GM18873 (cell line): ENCODE results near the gene CRAMP1.

Experiments used
- ATAC-seq: cut with Tn5 transposase; IDR thresholded peaks from one replicate; pipeline ENCODE4 v1.9.1; 2021; ENCODE audit warnings: mild to moderate bottlenecking, moderate library complexity, moderate number of reproducible peaks; ENCODE audit not compliant: unreplicated experiment, low FRiP score

Gene CRAMP1, protein sequence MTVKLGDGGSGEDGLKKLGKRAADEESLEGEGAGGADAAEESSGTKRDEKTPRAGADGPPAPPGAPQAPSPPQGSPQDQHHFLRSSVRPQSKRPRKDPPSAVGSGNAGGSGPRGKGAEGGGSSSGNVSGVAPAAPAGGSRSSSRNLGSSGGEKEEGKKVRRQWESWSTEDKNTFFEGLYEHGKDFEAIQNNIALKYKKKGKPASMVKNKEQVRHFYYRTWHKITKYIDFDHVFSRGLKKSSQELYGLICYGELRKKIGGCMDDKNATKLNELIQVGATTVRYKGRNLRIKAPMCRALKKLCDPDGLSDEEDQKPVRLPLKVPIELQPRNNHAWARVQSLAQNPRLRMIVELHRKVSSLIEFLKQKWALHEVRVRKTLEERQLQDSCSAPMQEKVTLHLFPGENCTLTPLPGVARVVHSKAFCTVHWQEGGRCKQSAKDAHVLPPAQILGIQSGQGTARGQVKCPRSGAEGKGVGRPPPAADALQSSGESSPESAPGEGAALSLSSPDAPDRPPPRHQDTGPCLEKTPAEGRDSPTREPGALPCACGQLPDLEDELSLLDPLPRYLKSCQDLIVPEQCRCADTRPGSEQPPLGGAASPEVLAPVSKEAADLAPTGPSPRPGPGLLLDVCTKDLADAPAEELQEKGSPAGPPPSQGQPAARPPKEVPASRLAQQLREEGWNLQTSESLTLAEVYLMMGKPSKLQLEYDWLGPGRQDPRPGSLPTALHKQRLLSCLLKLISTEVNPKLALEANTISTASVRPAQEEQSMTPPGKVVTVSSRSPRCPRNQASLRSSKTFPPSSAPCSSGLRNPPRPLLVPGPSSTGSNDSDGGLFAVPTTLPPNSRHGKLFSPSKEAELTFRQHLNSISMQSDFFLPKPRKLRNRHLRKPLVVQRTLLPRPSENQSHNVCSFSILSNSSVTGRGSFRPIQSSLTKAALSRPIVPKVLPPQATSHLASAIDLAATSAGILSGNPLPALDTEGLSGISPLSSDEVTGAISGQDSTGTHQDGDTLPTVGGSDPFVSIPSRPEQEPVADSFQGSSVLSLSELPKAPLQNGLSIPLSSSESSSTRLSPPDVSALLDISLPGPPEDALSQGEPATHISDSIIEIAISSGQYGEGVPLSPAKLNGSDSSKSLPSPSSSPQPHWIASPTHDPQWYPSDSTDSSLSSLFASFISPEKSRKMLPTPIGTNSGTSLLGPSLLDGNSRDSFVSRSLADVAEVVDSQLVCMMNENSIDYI (N-terminal part only)

DNA sequence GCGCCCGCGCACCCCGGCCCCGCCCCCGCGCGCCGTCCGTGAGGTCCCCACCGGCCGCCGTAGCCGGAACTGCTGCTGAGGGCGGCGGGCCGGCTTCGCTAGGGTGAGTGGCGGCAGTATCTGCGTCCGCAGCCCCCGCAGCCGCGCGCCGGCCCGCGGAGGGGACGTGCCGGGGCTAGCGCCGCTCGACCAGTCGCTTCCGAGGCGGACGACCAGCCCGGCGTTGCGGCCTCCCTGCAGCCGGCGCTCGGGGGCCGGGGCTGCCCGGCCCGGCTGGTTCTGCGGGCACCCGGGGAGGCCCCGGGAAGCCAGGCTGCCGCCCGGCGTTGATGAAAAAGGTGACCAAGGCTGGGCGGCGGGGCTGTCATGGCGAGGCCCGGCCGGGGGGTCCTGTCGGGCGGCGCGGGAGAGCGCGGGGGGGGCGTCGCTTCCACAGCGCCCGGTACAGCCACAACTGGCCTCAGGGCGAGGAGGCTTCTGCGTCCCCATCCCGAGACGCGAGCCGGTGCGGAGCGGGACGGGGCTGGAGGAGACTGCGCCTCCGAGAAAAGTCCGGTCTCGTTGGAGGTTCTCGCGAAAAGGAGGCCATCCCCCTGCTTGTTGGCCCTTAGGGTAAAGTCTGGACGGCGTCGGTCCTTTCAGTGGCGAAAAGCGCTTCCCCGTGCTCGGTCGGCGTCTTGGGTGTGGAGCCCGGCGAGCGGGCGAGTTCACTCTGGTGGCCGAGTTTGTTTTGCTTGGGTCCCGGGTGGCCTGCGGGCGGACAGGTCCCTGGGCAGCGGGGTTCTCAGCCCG lies at the start of gene CRAMP1:
CRAMP1 (plus strand) TSS at position 41 of the 792 bp plus-strand sequence. CDS start 2,280 bp downstream, outside the sequence.
- peak; percentile 1 for ATAC-seq

DNA sequence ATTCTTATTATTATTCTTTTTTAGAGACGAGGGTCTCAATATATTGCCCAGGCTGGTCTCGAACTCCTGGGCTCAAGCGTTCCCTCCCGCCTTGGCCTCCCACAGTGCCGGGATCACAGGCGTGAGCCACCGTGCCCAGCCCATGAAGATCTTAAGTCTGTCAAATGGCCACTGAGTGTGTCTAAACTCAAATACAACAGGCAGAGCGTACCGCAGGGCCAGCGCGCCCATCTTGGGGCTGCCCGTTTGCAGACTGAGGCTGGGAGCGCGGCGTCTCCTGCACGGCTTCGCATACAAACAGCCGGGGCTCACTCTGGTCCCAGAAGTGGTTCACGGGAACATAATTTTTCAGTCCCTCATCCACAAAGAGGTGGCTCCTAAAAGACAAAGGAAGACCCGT lies 48.4 kb upstream of the CRAMP1 start:
- no peak for ATAC-seq

DNA sequence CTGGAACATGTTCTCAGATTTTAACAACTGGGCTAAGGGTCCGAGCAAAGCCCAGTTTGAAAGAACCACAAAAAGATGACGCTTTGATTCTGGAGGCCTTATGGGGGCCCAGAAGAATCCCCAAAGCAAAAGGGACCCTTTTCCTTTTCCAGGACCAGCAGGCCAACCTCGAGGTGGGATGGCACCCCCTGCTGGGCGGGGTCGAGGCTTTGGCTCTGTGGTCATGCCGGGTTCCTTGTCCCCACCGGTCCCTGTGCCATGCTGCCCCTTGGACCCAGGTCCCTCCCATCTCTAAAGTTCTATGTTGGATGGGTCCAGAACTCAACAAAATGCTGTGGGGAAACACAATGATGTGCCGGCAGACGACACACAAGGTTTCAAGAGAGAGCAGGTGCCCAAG lies 47.8 kb upstream of the CRAMP1 start:
- ATAC-seq: no peak

DNA sequence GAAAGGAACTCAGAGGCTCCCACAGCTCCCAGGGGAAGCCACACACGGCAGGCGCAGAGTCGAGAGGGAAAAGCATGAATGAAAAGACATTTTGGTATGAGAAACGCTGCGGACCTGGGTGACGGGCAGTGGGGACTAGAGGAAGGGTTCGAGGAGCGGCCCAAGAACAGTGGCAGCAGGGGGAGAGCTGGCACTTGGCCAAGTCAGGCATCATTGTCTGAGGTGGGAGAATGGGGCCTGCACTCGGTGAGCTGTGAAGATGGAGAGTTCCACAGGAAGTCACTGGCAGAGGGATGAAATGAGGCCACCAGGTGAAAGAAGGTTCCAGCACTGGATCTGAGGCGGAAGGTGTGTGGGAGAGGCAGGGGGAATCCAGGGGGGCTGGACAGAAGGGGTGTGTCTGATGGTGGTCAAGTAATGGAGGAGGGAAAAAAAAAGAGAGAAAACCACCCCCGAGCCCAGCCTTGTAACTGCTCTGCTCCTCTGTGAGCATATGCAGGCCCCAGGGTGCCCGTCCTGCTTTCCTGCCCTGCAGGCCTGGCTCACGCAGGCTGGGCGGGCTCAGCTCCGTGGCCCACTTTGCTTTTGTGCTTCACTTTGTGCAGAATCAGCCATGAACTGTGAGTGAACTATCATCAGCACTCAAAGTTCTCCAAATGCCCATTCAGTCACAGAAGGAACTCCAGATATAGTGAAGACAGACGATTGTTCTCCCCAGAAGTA lies 46.9 kb upstream of the CRAMP1 start:
- no peak for ATAC-seq

DNA sequence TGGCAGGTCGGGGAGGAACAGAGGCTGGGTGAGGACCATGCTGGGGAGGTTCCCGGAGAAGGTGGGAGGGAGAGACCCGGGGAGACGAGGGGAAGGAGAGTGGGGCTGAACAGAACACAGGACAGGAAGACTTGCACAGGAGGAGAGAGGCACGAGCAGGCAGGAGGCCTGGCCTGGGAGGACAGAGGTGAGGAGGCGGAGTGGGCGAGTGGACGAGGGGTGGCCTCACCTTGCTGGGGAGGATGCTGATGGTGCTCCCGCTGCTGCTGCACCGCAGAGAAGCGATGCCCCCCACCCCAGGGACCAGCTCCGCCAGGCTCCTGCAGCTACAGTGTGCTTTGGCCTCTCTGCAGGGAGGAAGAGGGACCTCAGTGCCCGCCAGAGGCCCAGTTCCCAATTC lies 44.2 kb upstream of the CRAMP1 start:
- ATAC-seq: no peak

DNA sequence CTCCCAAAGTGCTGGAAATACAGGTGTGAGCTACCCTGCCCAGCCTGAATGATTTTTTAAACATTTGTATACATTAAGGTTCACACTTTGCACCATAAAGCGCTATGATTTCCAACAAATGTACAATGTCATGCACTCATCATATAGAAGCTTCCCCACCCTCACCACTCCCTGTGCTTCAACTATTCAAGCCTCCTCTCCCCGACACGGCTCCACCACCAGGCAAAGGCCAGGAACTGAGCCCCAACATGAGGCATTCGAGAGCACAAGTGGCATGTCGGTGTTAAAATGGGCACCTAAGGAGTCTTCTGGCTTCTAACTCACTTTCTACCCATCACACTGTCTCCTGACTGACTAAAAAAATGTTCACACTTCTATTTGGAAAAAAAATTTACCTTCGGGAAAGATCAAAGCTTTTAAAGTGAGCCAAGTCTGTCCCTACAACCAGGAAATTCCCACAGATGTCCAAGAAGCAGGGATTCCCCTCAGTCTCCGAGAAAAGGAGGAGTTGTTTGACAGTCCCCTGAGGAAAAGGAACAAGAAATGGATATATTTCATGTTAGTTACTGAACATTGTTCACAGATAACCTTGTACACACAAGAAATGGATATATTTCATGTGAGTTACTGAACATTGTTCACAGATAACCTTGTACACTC lies 41.0 kb upstream of the CRAMP1 start:
- ATAC-seq: no peak

DNA sequence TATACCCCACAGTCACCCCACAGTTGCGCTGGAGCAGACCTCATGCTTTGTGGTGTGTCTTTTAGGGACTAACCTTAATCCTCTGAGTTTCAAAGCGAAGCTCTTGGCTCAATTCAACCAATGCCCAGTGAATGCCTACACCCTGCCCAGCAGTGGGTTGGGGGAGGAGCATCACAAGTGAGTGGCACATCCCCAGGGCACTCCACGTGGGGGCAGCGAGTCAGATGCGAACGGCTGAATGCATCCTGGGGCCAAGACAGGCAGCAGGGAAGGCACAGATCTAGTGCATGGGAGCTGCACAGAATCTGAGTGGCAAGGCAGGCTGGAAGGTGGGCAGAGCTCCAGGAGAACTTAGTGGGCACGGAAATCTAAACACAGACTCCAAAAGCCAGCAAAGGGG lies 39.5 kb upstream of the CRAMP1 start:
- no peak for ATAC-seq

DNA sequence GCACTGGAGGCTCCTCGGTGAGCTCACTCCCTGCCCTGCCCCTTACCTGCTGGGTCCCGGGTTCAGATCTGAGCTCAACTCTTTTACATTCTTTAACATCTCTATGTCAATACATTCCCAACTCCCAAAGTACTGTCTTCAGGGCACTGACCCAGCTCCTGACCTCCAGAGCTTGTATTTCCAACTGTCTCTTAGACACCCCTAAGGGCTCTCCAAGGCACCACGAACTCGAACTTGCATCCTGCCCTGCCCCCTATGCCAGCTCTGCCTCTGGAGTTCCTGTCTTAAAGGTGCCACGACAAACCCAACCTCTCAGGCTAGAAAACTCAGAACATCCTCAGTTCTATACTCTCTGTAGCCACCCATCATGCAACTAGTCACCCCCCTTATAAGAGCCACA lies 38.9 kb upstream of the CRAMP1 start:
- no peak for ATAC-seq

DNA sequence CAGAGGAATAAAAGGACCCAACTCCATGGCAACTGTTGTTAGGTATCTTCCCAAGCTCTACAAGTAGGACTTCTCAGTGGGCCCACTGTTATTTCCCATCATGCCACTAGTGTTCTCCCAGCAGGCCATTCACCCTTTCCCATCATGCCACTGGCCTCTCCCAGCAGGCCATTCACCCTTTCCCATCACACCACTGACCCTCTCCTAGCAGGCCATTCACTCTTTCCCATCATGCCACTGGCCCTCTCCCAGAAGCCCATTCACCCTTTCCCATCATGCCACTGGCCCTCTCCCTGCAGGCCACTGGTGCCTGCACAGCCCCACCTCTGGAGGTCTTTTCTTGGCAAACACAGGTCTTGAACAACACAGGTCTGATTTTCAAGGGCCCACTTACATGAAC lies 36.6 kb upstream of the CRAMP1 start:
- no peak for ATAC-seq

DNA sequence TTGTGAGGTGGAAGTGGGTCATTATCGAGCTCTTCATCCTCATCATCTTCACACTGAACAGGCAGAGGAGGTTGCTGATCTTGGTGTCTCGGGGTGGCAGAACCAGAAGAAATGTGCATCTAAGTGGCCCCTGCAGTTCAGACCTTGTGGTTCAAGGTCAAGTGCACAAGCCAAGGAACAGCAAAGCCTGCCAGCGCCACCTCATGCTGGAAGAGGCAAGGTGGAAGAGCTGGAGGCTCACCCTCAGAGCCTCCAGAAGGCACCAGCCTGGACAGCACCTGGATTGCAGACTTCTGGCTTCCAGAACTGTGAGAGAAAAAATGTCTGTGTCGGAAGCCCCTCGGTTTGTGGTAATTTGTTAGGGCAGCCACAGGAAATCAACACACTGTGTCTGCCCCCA lies 32.9 kb upstream of the CRAMP1 start:
- no peak for ATAC-seq

DNA sequence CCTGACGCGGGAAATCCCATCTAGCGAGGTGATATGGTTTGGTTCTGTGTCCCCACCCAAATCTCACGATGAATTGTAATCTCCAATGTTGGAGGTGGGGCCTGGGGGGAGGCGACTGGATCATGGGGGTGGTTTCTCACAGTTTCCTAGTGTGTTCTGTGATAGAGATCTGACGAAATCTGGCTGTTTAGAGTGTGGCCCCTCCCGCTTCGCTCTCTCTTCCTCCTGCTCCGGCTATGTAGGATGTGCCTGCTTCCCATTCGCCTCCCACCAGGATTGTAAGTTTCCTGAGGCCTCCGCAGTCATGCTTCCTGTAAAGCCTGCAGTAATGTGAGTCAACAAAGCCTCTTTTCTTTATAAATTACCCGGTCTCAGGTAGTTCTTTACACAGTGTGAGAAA lies 31.9 kb upstream of the CRAMP1 start:
- ATAC-seq: no peak

DNA sequence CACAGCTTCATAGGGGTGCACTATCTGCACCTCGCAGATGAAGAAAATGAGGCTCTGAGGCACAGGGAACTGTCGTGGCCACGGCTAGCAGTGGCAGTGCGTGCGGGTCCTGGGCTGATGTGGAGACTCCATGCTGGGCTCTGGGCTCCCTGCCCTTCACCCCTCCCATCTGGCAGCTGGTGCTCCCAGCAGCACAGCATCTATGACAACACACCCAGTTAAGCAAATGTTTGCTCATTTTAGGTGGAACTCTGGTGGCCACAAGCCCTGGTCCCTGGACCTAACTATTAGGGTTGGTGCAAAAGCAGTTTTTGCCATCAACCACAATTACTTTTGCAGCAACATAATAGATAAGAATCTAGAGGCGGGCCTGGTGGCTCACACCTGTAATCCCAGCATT lies 31.2 kb upstream of the CRAMP1 start:
- no peak for ATAC-seq

DNA sequence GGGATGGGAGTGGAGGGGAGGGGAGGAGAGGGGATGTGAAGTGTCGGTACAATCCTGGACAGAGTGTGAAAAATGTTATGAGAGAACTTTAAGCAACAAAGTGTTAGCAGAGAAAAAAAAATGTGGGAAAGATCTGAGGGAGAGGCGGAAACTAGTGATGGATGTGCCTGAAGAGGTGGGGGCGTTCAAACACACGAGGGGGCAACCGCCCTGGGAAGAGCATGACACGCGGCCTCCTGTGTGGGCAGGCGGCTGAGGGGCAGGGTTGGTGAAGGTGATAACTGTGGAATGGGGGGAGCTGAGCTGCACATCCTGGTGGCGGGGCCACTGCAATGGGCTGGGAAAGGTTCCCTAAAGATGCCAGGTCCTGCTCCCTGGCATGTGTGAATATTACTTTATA lies 30.4 kb upstream of the CRAMP1 start:
- no peak for ATAC-seq

DNA sequence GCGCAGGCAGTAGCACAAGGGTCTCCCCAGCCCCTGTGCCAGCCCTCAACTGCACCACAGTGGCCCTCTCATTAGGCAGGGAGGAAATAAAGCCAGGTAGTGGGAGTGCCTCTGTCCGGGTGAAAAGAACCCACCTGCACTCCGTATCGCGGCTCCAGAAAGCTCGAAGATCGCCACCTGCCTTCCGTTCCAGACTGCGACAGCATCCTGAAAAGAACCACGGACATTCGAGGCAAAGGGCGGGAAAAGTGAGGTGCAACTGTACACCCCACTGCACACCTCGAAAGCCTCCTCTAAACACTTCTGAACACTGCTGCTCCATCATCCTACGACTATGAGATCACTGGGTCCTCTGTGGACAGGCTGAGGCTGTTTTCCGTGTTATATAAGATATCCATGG lies 29.0 kb upstream of the CRAMP1 start:
- ATAC-seq: no peak

DNA sequence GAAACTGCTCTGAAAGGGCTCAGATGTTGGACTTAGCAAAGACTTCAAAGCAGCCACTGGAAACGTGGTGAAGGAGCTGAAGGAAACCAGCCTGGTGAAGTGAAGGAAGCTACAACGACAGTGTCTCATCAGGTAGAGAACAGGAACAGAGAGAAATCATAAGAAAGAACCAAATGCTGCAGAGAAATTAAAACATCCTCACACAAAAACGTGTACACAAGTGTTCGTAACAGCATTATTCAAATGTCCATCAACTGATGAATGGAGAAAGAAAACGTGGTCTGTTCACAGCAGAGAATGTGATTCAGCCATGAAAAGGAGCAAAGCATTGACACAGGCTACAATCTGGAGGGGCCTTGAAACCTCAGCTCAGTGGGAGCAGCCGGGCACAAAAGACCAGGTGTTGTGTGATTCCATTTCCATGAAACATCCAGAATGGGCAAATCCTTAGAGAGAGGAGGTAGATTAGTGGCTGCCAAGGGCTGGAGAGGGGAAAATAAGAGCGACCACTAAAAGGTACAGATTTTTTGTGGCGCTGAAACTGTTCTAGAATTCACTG lies 27.2 kb upstream of the CRAMP1 start:
- ATAC-seq: no peak

DNA sequence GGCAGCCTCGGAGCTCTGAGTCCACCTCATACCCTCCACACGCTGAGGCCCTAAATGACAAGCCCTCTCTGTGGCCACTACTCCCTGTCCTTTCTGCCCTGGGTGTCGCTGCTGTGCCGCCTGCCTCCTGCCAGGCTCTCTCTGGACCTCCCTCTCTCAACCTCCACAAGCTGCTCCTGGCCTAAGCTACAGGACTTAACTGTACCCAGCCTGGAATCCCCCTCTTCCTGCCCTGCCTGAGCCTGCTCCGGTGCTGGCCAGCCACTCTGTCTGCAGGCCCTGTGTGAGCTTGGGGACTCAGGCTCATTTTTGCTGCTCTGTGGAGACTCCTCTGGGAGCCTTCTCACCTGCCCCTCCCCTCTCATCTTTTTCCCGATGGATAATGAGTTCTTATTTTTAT lies 21.8 kb upstream of the CRAMP1 start:
- ATAC-seq: no peak

DNA sequence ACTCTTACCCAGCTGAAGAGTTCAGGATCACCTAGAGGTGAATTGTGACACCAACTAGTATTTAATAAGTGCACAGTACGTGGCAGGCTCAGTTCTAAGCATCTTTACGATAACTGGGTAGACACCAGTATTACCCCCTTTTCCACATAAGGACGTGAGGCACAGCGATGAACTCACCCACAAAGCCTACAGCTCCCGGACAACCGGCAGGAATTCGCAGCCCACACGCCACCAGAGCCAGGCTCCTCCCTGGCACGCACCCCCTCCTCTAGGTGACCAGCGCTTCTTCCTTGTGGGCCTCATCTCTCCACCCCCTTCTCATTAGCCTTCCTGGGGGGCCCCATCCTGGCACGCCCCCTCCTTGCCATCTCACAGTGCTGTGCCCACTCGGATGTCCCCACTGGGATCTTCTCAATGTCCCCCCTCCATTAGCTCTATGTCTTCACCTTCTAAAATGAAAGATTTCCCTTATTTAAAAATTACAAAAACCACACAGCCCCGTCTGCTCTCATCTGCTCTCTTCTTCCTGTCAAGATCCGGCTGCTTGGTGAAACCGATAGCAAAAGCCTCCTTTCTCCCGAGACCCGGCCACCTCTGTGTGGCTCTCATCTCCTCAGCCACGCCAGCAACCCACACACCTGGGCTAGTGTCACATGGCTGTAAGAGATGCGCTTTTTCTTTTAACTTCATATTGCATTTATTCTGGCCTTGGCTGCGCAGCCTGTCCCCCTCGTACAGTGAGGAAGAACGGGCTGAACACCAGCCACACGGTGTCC lies 21.0 kb upstream of the CRAMP1 start:
- ATAC-seq: no peak

DNA sequence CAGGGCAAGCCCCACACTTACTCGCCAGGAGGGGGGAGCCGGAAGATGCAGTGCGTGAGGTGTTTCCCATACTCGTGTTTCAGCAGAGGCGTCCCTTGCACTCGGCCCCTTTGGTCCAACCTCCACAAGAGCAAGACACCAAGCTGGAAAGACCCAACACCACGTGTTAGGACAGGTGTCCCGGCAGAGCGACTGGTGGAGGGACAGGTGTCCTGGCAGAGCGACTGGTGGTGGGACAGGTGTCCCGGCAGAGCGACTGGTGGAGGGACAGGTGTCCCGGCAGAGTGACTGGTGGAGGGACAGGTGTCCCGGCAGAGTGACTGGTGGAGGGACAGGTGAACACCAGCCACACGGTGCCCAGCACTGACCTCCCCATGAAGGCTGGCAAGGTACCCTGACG lies 19.7 kb upstream of the CRAMP1 start:
- no peak for ATAC-seq
